ENCODE data around the gene FAM210A. TPM values are rescaled to one million over a fixed set of nuclear protein-coding genes. Genes with fewer than 3 reads are reported as not detected.

The FAM210A gene
- total and polyA plus RNA-seq, 8 donors: 1.4 to 35.0 (median 3.9) TPM

DNA sequence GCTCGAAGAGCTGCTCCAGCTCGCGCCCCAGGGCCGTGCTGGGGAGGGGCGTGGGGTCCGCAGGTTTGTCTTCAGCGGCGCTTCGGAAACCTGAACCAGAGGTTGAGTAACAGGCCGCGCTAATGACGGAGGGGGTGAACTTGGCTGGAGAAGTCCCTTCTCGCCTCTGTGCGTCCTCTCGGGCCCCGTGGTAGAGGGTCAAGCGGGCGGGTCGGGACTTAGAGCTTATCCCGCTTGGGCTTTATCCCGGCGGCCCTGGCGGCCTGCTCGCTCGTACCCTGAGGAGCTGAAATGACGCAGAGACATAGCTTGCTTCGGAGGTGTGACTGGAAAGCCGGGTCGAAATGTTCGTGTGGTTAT, 594 bp upstream of the FAM210A start:
- no peaks in the 10 kb centered on the region for H3K27me3 ChIP-seq
- DNase-seq: peak; percentile 38 to 82
- intact Hi-C loops (cut with DNase I; ENCODE audit: low total_unique reads): no loop called here
- peak overlapping the region; percentile 92 to 97 (median 94) for H3K27ac ChIP-seq
- TF ChIP-seq EP300 (IDR thresholded peaks at IDR 0.05) (no peak), POLR2A (IDR thresholded peaks at IDR 0.05) (no peak), POLR2AphosphoS5 (IDR thresholded peaks at IDR 0.05) (no peak)
- TF ChIP-seq, protein P1, sequence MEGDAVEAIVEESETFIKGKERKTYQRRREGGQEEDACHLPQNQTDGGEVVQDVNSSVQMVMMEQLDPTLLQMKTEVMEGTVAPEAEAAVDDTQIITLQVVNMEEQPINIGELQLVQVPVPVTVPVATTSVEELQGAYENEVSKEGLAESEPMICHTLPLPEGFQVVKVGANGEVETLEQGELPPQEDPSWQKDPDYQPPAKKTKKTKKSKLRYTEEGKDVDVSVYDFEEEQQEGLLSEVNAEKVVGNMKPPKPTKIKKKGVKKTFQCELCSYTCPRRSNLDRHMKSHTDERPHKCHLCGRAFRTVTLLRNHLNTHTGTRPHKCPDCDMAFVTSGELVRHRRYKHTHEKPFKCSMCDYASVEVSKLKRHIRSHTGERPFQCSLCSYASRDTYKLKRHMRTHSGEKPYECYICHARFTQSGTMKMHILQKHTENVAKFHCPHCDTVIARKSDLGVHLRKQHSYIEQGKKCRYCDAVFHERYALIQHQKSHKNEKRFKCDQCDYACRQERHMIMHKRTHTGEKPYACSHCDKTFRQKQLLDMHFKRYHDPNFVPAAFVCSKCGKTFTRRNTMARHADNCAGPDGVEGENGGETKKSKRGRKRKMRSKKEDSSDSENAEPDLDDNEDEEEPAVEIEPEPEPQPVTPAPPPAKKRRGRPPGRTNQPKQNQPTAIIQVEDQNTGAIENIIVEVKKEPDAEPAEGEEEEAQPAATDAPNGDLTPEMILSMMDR (IDR thresholded peaks at IDR 0.05): no peak
- peak overlapping the region; percentile 74 to 100 (median 98) for H3K4me3 ChIP-seq
- 0 to 1% (median 0%) methylated on average over 20 to 30 of the region's 30 CpGs for WGBS, 5 donors
- peaks cover 13 to 56% (median 39%) of the 10 kb centered on the region in 4 donors for H3K4me1 ChIP-seq
- H3K9me3 ChIP-seq: no peaks in the 10 kb centered on the region
- H3K36me3 ChIP-seq: peaks cover 0 to under 1% (median 0%) of the 10 kb centered on the region in 4 donors

DNA sequence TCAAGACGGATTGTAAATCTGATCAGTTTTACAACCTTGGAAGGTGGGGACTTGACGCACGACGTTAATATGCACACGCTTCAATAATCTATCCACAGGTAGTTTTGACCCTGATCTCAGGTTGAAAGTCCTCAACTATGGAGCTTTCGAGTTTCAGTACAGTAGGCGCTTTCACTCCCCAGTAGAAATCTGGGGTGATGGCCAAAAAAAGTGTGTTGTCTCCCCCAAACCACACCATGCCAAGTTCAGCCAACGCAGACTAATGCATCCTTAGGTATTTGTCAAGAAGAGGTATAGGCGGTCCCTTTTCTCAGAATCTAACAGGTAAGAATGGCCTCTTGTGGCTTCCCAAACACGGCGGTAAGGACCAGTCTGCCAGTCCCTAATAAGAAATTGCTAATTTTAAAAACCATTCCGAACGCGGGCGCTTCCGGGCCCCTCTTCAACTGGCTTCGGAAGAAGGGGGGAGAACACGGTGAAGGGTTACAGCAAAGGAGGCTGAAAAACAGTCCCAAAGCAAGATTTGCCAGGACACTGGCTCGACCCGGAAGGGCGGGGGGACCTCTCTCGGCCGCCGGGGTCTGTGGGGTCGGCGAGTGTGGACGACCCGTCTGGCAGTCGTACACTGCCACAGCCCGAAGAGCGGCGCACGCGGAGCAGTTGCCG, 659 bp downstream of the FAM210A start:
- no peaks in the 10 kb centered on the region for H3K9me3 ChIP-seq
- peaks cover 13 to 51% (median 39%) of the 10 kb centered on the region in 4 donors for H3K4me1 ChIP-seq
- H3K27me3 ChIP-seq: no peaks in the 10 kb centered on the region
- peak overlapping the region; percentile 74 to 100 (median 98) for H3K4me3 ChIP-seq
- DNase-seq: no peak
- H3K36me3 ChIP-seq: no peaks in the 10 kb centered on the region
- WGBS, 5 donors: 2 to 4% (median 3%) methylated on average over 24 to 35 of the region's 35 CpGs
- TF ChIP-seq POLR2AphosphoS5 (IDR thresholded peaks at IDR 0.05) (no peak), POLR2A (IDR thresholded peaks at IDR 0.05) (no peak), EP300 (IDR thresholded peaks at IDR 0.05) (no peak)
- TF ChIP-seq, protein P1 (IDR thresholded peaks at IDR 0.05): no peak
- intact Hi-C loops (cut with DNase I; ENCODE audit: low total_unique reads): no loop called here
- peak overlapping the region; percentile 92 to 97 (median 94) for H3K27ac ChIP-seq

DNA sequence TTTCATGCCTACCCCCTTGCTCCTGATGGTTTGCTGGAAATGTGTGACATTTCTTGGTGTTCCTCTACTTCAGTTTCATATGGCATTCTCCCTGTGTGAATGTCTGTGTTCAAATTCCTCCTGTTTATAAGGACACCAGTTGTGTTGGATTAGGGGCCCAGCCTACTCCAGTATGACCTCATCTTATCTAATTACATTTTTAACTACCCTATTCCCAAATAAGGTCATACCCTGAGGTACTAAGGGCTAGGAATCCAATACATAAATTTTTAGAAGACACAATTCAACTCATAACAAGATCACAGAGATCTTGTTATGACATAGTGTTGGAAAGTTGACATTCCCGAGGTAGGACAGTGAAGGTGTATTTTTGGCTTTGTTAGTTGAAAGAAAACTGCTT, 5.5 kb downstream of the FAM210A start:
- DNase-seq: no peak
- 81 to 93% (median 88%) methylated on average over 1 of the region's 1 CpG for WGBS, 5 donors
- no peak overlapping the region for H3K4me3 ChIP-seq
- TF ChIP-seq POLR2A (IDR thresholded peaks at IDR 0.05): no peak
- TF ChIP-seq POLR2AphosphoS5 (IDR thresholded peaks at IDR 0.05): no peak
- TF ChIP-seq, protein P1 (IDR thresholded peaks at IDR 0.05): no peak
- no peak for TF ChIP-seq EP300 (IDR thresholded peaks at IDR 0.05)
- intact Hi-C loops (cut with DNase I; ENCODE audit: low total_unique reads): no loop called here
- H3K36me3 ChIP-seq: no peaks in the 10 kb centered on the region
- H3K9me3 ChIP-seq: peaks cover 0 to 4% (median 0%) of the 10 kb centered on the region in 4 donors
- peaks cover 9 to 38% (median 18%) of the 10 kb centered on the region in 4 donors for H3K4me1 ChIP-seq
- no peak overlapping the region for H3K27ac ChIP-seq
- no peaks in the 10 kb centered on the region for H3K27me3 ChIP-seq

DNA sequence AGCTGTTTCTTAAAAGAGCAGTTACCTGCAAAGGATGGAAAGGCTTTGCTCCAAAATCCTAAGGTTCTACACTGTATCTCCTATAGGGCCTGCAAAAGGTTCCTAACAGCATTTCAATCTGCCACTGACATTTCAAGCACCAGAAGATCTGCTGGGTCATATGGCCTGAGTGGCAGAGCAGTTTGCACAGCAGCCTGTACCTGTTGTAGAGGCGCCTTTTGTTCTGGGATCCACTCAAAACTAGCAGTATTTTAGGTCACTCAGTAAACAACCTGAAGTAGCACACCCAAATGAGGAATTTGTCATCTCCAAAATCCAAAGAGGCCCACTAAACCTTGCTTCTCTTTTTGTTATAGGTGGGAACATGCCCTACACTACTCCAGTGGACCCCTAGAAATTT, 6.2 kb downstream of the FAM210A start:
- peaks cover 4 to 31% (median 11%) of the 10 kb centered on the region in 4 donors for H3K4me1 ChIP-seq
- intact Hi-C loops (cut with DNase I; ENCODE audit: low total_unique reads): no loop called here
- H3K9me3 ChIP-seq: peaks cover 0 to 4% (median 0%) of the 10 kb centered on the region in 4 donors
- no peak for DNase-seq
- no peaks in the 10 kb centered on the region for H3K27me3 ChIP-seq
- H3K4me3 ChIP-seq: no peak overlapping the region
- H3K36me3 ChIP-seq: no peaks in the 10 kb centered on the region
- no peak overlapping the region for H3K27ac ChIP-seq
- TF ChIP-seq EP300 (IDR thresholded peaks at IDR 0.05) (no peak), POLR2A (IDR thresholded peaks at IDR 0.05) (no peak)
- 85 to 100% (median 91%) methylated on average over 1 of the region's 1 CpG for WGBS, 5 donors

GRCh38 chr18:13716916-13717315, 9.4 kb downstream of the FAM210A start:
- WGBS, 5 donors: 80 to 89% (median 85%) methylated on average over 4 of the region's 4 CpGs

More at GRCh38 chr18:13716916-13717315, 9.4 kb downstream of the FAM210A start:
- Histone ChIP-seq H3K36me3 (no peaks in the 10 kb centered on the region), H3K27me3 (no peaks in the 10 kb centered on the region), H3K4me3 (no peak overlapping the region), H3K27ac (no peak overlapping the region), H3K4me1 (peaks cover 0 to 27% (median 0%) of the 10 kb centered on the region in 4 donors), H3K9me3 (peaks cover 0 to 4% (median 0%) of the 10 kb centered on the region in 4 donors)
- no peak for DNase-seq
- TF ChIP-seq POLR2A (IDR thresholded peaks at IDR 0.05) (no peak), POLR2AphosphoS5 (IDR thresholded peaks at IDR 0.05) (no peak), EP300 (IDR thresholded peaks at IDR 0.05) (no peak)
- TF ChIP-seq, protein P1 (IDR thresholded peaks at IDR 0.05): no peak
- intact Hi-C loops (cut with DNase I; ENCODE audit: low total_unique reads): no loop called here

All from stomach (tissue), 9 donors.